Lower leg skin (tissue), 3 donors: Measurements from ENCODE around the gene ALOX15.

Experiments
- CTCF ChIP-seq, 3 donors: fragments of 450-650 bp; IDR thresholded peaks; one replicate each; pipeline ENCODE4 v1.5.1; 2016; ENCODE audit warnings: antibody characterized with exemption in 3 of 3, mild to moderate bottlenecking in 3 of 3, moderate library complexity in 2 of 3
- POLR2A ChIP-seq, 2 donors: fragments of 450-650 bp; IDR thresholded peaks; one replicate each; pipeline ENCODE4 v1.6.1; 2016 to 2017; ENCODE audit warnings: antibody characterized with exemption in 2 of 2, mild to moderate bottlenecking in 1 of 2, moderate library complexity in 1 of 2

- TF ChIP-seq POLR2A (IDR thresholded peaks at IDR 0.05): no peak
- TF ChIP-seq CTCF (IDR thresholded peaks at IDR 0.05): no peak
These were observed 10.0 kb downstream of the ALOX15 start for GRCh38 chr17:4631431-4631830.
